Neural cell (in vitro differentiated cells): ENCODE results near the gene TNFAIP8L1. TPM values are rescaled to one million over a fixed set of nuclear protein-coding genes. Genes with fewer than 3 reads are reported as not detected.

Source experiments
- H2AFZ ChIP-seq: fragments of 200-600, 300-800 bp; sonication (generic), shearing (Covaris generic); 2 replicates; pipeline ENCODE4 v1.6.0; 2014; ENCODE audit warnings: low read depth, mild to moderate bottlenecking, antibody characterized with exemption, low read length, moderate library complexity
- H3F3A ChIP-seq: fragments of 200-600 bp; shearing (Covaris generic); 2 replicates; pipeline ENCODE4 v1.6.1; 2016; ENCODE audit warnings: mild to moderate bottlenecking, moderate library complexity, mixed read lengths, antibody characterized with exemption, low read length; ENCODE audit not compliant: insufficient read depth, poor library complexity, severe bottlenecking
- H3K27ac ChIP-seq: fragments of 200-600, 300-800 bp; sonication (generic), shearing (Covaris generic); 2 replicates; pipeline ENCODE4 v1.5.1; 2014; ENCODE audit warnings: mild to moderate bottlenecking, low read length, moderate library complexity
- H3K27me3 ChIP-seq: fragments of 300-800, 200-600 bp; sonication (generic), shearing (Covaris generic); 2 replicates; pipeline ENCODE4 v1.6.0; 2014; ENCODE audit warnings: mild to moderate bottlenecking, low read depth, low read length, moderate library complexity; ENCODE audit not compliant: insufficient read depth
- H3K36me3 ChIP-seq: fragments of 300-800, 200-600 bp; sonication (generic), shearing (Covaris generic); 2 replicates; pipeline ENCODE4 v1.5.1; 2014; ENCODE audit warnings: mild to moderate bottlenecking, antibody characterized with exemption, low read length, moderate library complexity; ENCODE audit not compliant: insufficient read depth
- H3K4me2 ChIP-seq: fragments of 300-800, 200-600 bp; sonication (generic), shearing (Covaris generic); 2 replicates; pipeline ENCODE4 v1.6.0; 2014; ENCODE audit warnings: mild to moderate bottlenecking, low read length
- H3K4me3 ChIP-seq: fragments of 300-800, 200-600 bp; sonication (generic), shearing (Covaris generic); 2 replicates; pipeline ENCODE4 v1.5.1; 2014; ENCODE audit warnings: mild to moderate bottlenecking, low read length, moderate library complexity
- H3K79me2 ChIP-seq: fragments of 200-600 bp; shearing (Covaris generic); replicated peaks from 2 replicates; pipeline ENCODE4 v1.6.0; 2014; ENCODE audit warnings: mild to moderate bottlenecking, low read length, moderate library complexity; ENCODE audit not compliant: insufficient read depth
- H3K9ac ChIP-seq: fragments of 300-800, 200-600 bp; sonication (generic), shearing (Covaris generic); 2 replicates; pipeline ENCODE4 v1.6.1; 2016; ENCODE audit warnings: mild to moderate bottlenecking, low read length, mixed read lengths
- H3K9me2 ChIP-seq: fragments of 200-600 bp; shearing (Covaris generic); 2 replicates; pipeline ENCODE4 v1.6.1; 2016; ENCODE audit warnings: mild to moderate bottlenecking, low read length, mixed read lengths; ENCODE audit not compliant: insufficient read depth
- H3K9me3 ChIP-seq: fragments of 200-600, 300-800 bp; sonication (generic), shearing (Covaris generic); 2 replicates; pipeline ENCODE4 v1.6.1; 2016; ENCODE audit warnings: mild to moderate bottlenecking, mixed run types, low read length, moderate library complexity, mixed read lengths
- H4K20me1 ChIP-seq: fragments of 200-600 bp; shearing (Covaris generic); 2 replicates; pipeline ENCODE4 v1.6.1; 2016; ENCODE audit warnings: mild to moderate bottlenecking, mixed run types; ENCODE audit not compliant: insufficient read depth
- EP300 ChIP-seq: fragments of 450-650 bp; conservative IDR thresholded peaks from 2 replicates; pipeline ENCODE4 v1.6.1; 2014; ENCODE audit warnings: antibody characterized with exemption, mild to moderate bottlenecking, moderate library complexity; ENCODE audit not compliant: poor library complexity, severe bottlenecking
- EZH2 ChIP-seq: fragments of 200-600, 300-800 bp; shearing (Covaris generic), sonication (generic); IDR thresholded peaks from 2 replicates; pipeline ENCODE4 v1.6.1; 2014; ENCODE audit warnings: antibody characterized with exemption, low read length, borderline replicate concordance, mild to moderate bottlenecking; ENCODE audit not compliant: insufficient read depth, poor library complexity, severe bottlenecking
- MXI1 ChIP-seq: fragments of 450-650 bp; conservative IDR thresholded peaks from 2 replicates; pipeline ENCODE4 v1.6.1; 2014; ENCODE audit warnings: antibody characterized with exemption, mild to moderate bottlenecking; ENCODE audit not compliant: poor library complexity, severe bottlenecking
- POLR2AphosphoS5 ChIP-seq: IDR thresholded peaks from 2 replicates; pipeline ENCODE4 v1.6.1; 2012
- RAD21 ChIP-seq: fragments of 450-650 bp; conservative IDR thresholded peaks from 2 replicates; pipeline ENCODE4 v1.6.1; 2014; ENCODE audit warnings: antibody characterized with exemption, mild to moderate bottlenecking, moderate library complexity
- SMC3 ChIP-seq: fragments of 450-650 bp; conservative IDR thresholded peaks from 2 replicates; pipeline ENCODE4 v1.6.1; 2014; ENCODE audit warnings: antibody characterized with exemption, mild to moderate bottlenecking, moderate library complexity; ENCODE audit not compliant: poor library complexity
- TAF1 ChIP-seq: IDR thresholded peaks from 2 replicates; pipeline ENCODE4 v1.6.1; 2012; ENCODE audit warnings: low read depth
- polyA plus RNA-seq: library from polyadenylated mRNA; depleted of rRNA; stranded (reverse); fragments of >200 nt; gene quantifications from 2 replicates; pipeline ENCODE4 v1.2.3, GENCODE V29; 2014
- TF ChIP-seq, protein P1 (sequence below): fragments of 450-650 bp; IDR thresholded peaks from 2 replicates; pipeline ENCODE4 v1.5.1; 2014; ENCODE audit warnings: antibody characterized with exemption, mild to moderate bottlenecking, moderate library complexity; ENCODE audit not compliant: poor library complexity, severe bottlenecking
- TF ChIP-seq, protein P2 (sequence below): IDR thresholded peaks from 2 replicates; pipeline ENCODE4 v1.6.1; 2012; ENCODE audit warnings: borderline replicate concordance

TNFAIP8L1 gene
- polyA plus RNA-seq, 1 donor from 2014 or later = 0.99 TPM

DNA sequence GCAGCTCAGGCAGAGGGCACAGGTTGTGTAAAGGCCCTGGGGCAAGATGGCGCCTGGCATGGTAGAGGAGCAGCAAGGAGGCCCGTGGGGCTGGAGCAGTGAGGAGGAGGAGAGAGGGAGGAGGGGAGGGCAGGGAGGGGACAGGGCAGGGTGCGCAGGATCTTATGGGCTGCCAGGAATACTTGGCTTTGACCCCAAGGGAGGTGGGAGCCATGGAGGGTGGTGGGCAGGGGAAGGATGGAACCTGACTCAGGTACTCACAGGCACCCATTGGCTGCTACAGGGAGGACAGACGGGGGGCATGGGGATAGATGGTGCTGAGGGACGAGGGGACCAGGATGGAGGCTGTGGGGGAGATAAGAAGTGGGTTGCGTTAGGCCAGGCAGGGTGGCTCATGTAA is 3.3 kb downstream of the TNFAIP8L1 start:
- H4K20me1 ChIP-seq = no peaks in the 10 kb centered on the region
- H3K4me3 ChIP-seq = no peak overlapping the region
- H3K79me2 ChIP-seq = no peaks in the 10 kb centered on the region
- H3F3A ChIP-seq = no peaks in the 10 kb centered on the region
- H3K36me3 ChIP-seq = no peaks in the 10 kb centered on the region
- no peak overlapping the region for H2AFZ ChIP-seq
- H3K27ac ChIP-seq = no peak overlapping the region
- H3K9me2 ChIP-seq = no peaks in the 10 kb centered on the region
- no peaks in the 10 kb centered on the region for H3K9me3 ChIP-seq
- no peak overlapping the region for H3K4me2 ChIP-seq
- no peak for TF ChIP-seq MXI1
- H3K9ac ChIP-seq = no peak overlapping the region
- H3K27me3 ChIP-seq = no peaks in the 10 kb centered on the region

DNA sequence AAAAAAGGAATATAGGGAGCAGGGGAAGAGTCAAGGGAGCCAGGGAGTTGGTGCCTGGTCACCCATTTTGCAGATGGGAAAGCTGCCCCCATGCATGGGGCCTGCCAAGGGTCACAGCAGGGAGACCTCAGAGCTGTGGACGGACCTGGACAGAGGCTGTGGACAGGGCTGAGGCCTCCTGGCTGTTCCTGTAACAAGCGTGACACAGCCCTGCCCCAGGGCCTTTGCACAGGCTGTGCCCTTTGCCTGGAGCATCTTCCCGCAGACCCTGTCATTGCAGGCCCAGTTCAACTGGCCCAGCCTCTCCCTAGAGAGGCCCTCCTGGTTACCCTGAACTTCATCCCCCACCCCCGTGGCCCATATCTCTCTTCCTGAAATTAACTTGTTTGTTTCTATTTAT is 6.4 kb downstream of the TNFAIP8L1 start:
- Histone ChIP-seq H4K20me1 (no peaks in the 10 kb centered on the region), H3K79me2 (no peaks in the 10 kb centered on the region), H3K27ac (no peak overlapping the region), H3K9me2 (no peaks in the 10 kb centered on the region), H3K27me3 (no peaks in the 10 kb centered on the region), H2AFZ (no peak overlapping the region), H3K9me3 (no peaks in the 10 kb centered on the region), H3K4me2 (no peak overlapping the region), H3K36me3 (no peaks in the 10 kb centered on the region), H3K4me3 (no peak overlapping the region), H3K9ac (no peak overlapping the region), H3F3A (no peaks in the 10 kb centered on the region)
- TF ChIP-seq EP300 (no peak), SMC3 (no peak), TAF1 (no peak)
- TF ChIP-seq, protein P1, sequence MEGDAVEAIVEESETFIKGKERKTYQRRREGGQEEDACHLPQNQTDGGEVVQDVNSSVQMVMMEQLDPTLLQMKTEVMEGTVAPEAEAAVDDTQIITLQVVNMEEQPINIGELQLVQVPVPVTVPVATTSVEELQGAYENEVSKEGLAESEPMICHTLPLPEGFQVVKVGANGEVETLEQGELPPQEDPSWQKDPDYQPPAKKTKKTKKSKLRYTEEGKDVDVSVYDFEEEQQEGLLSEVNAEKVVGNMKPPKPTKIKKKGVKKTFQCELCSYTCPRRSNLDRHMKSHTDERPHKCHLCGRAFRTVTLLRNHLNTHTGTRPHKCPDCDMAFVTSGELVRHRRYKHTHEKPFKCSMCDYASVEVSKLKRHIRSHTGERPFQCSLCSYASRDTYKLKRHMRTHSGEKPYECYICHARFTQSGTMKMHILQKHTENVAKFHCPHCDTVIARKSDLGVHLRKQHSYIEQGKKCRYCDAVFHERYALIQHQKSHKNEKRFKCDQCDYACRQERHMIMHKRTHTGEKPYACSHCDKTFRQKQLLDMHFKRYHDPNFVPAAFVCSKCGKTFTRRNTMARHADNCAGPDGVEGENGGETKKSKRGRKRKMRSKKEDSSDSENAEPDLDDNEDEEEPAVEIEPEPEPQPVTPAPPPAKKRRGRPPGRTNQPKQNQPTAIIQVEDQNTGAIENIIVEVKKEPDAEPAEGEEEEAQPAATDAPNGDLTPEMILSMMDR = no peak

GRCh38 chr19:4647676-4648644 is 8.6 kb downstream of the TNFAIP8L1 start:
- TF ChIP-seq, protein P2, sequence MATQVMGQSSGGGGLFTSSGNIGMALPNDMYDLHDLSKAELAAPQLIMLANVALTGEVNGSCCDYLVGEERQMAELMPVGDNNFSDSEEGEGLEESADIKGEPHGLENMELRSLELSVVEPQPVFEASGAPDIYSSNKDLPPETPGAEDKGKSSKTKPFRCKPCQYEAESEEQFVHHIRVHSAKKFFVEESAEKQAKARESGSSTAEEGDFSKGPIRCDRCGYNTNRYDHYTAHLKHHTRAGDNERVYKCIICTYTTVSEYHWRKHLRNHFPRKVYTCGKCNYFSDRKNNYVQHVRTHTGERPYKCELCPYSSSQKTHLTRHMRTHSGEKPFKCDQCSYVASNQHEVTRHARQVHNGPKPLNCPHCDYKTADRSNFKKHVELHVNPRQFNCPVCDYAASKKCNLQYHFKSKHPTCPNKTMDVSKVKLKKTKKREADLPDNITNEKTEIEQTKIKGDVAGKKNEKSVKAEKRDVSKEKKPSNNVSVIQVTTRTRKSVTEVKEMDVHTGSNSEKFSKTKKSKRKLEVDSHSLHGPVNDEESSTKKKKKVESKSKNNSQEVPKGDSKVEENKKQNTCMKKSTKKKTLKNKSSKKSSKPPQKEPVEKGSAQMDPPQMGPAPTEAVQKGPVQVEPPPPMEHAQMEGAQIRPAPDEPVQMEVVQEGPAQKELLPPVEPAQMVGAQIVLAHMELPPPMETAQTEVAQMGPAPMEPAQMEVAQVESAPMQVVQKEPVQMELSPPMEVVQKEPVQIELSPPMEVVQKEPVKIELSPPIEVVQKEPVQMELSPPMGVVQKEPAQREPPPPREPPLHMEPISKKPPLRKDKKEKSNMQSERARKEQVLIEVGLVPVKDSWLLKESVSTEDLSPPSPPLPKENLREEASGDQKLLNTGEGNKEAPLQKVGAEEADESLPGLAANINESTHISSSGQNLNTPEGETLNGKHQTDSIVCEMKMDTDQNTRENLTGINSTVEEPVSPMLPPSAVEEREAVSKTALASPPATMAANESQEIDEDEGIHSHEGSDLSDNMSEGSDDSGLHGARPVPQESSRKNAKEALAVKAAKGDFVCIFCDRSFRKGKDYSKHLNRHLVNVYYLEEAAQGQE = no peak
- no peak for TF ChIP-seq POLR2AphosphoS5
- TF ChIP-seq EP300 = no peak
- no peak for TF ChIP-seq SMC3
- TF ChIP-seq RAD21 = no peak
- no peak for TF ChIP-seq TAF1
- TF ChIP-seq EZH2 = no peak
- no peak for TF ChIP-seq MXI1
- H3K9ac ChIP-seq = no peak overlapping the region
- no peaks in the 10 kb centered on the region for H3F3A ChIP-seq
- no peaks in the 10 kb centered on the region for H3K79me2 ChIP-seq
- no peaks in the 10 kb centered on the region for H3K9me3 ChIP-seq
- H3K4me3 ChIP-seq = no peak overlapping the region
- H3K9me2 ChIP-seq = no peaks in the 10 kb centered on the region
- H2AFZ ChIP-seq = no peak overlapping the region
- no peak overlapping the region for H3K4me2 ChIP-seq
- H3K36me3 ChIP-seq = no peaks in the 10 kb centered on the region
- H3K27ac ChIP-seq = no peak overlapping the region
- no peaks in the 10 kb centered on the region for H4K20me1 ChIP-seq
- no peaks in the 10 kb centered on the region for H3K27me3 ChIP-seq
